NCI-H2081 (cell line): ENCODE results near the gene GET4.
"Not testable (repeated sequence)": the region's sequence is repeated elsewhere in the genome, so short reads cannot be mapped to it uniquely, and the experiment has no call there.

Source experiments
- DNase-seq, 2 experiments: peaks; one replicate each; lab custom pipeline; 2025; lab: John Stamatoyannopoulos, UW

GET4 gene

DNA sequence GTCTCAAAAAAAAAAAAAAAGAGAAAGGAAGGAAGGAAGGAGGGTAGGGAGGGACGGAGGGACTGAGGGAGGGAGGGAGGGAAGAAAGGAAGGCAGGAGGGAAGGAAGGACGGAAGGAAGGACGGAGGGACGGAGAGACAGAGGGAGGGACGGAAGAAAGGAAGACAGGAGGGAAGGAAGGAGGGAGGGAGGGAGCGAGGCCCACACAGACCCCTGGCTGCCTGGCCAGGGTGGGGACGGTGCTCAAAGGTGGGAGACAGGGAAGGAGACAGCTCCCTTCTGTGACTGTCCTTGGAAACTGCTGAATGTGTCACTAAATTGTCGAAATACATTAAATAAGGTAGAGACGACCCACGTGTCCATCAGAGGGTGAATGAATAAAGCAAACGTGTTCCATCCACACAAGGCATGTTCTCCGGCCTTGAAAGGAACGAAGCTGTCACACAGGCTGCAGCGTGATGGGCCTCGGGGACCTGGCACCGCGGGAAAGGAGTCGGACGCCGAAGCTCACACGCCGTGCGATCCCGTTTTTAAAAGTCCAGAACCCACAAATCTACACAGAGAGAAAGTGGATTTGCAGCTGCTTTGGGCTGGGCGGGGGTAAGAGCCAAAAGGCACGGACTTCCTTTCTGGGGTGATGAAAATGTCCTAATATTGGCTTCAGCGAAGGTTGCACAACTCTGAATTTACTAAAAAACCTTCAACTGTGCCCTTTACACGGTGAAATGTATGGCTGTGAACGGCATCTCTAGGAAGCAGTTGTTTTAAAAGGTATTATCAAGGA lies 54.8 kb downstream of the GET4 start:
- no peak for DNase-seq

DNA sequence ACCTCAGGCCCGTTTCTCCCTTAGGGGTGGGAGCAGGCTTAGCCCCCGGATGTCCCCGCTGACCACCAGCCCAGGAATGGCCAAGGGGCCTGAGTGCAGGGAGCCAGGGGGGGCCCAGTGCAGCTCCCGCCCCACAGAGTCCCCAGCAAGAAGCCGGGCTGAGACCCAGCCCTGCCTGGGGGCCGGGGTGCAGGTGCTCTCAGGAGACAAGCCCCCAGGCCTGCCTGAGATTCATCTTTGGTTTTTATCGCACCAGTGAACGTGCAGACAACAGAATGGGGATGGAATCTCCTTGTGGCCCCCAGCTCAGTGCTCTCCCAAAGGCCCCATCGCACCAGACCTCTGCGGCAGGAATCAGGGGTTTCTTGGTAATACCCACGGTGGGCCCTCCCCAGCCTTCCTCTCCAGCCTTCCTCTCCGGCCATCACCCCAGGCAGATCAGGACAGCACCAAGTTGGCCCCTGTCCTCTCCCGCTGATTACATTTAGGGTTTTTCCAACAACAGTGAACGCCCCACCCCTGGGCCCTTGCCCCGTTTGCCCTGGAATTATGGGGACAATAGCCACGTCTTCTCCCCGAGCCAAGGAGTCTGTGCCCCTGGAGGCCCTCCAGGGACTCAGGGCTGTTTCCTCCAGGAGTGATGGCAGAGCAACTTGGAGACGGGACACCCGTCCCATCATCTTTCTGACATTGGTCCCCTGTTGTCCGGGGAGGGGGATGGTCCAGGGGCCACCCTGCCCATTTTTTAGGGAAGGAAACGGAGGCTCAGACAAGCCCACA lies 55.7 kb downstream of the GET4 start:
- DNase-seq: no peak

DNA sequence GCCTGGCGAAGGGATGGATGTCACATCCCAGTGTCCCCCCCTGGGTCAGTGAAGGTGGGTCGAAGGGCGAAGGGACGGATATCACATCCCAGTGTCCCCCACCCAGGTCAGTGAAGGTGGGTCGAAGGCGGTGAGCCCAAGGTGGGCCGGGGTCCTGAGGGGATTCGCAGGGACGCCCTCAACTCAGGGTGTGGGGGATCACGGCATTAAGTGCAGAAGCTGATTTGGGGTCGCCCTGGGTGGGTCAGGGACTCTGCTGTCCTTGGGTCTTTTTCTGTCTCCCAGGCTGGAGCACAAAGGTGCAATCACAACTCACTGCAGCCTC lies 56.3 kb downstream of the GET4 start:
- DNase-seq: no peak

DNA sequence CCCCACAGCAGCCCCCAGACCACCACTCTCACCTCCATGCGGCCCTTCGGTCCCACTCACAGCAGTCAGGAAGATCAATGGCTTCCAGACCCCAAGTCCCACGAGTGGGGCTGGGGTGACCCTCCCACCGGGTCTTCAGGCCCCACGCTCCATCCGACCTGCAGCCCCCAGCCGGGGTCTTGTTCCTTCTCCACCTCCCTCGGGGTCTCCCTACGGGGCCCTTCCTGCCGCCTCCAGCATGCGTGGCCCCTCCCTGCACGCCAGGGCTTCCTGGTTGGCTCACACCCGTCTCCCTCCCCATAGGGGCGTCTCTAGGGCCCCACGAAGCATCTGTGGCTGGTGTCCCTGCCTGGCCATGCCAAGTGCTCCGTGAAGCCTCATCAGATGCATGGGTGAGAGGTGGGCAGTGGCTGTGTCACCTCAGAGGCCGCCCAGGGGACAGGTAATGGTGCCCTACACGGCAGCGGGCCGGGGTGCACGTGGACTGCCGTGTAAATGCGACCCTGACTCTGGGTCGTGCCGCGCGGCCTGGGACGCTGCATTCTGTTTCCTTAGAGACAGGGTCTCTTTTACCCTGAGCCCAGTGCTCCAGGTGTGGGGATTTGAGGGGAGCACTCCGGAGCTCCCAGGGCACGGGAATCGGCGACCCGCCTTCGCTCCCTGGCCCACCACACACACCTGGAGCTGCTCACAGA lies 58.3 kb downstream of the GET4 start:
- no peak for DNase-seq

DNA sequence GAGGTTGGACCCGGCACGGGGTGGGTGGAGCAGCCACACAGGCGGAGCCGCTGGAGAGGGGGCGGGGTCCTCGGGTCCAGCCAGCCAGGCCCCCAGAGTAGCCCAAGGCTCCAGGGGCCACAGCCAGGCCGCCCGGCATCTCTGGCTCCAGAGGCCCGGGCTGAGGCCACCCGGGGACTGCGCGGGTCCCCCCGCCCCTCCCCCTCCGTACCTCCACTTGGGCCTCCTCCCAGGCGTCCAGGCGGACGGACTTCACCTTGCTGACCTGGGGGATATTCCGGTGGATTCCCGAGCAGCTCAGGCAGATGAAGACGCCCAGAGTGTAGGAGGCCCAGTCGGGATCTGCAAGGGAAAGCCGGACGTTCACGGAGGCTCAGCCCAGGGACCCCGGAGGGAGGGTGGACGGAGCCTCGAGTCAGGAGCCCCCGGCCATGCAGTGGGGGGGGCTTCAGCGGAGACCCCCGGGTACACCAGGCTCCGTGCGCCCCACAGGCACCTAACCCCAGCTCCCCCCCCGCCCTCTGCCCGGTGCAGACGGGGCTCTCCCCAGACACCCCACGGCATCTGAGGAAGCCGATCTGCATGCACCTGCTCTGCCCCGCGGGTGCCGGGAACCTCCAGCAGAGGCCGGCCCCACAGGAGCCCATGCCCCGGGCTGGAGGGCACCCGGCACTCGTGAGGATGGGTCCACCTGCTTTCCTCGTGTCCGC lies 59.0 kb downstream of the GET4 start:
- no peak for DNase-seq

DNA sequence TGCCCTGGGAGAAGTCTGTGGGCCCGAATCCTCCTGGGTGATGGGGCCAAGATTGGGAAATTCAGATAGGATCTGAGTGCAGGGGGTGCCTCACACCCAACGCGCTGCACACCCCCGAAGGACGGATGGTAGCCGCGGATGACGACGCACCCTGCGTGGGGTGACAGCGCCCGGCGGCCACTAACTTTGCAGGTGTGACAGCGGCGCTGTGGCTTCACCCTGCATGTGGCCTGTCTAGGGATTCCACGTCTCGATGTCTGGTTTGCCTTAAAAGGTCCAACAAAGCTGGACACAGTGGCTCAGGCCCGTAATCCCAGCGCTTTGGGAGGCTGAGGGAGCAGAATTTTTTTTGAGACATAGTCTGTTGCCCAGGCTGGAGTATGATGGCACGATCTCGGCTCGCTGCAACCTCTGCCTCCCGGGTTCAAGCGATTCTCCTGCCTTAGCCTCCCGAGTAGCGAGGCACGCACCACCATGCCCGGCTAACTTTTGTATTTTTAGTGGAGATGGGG lies 59.6 kb downstream of the GET4 start:
- DNase-seq: no peak

DNA sequence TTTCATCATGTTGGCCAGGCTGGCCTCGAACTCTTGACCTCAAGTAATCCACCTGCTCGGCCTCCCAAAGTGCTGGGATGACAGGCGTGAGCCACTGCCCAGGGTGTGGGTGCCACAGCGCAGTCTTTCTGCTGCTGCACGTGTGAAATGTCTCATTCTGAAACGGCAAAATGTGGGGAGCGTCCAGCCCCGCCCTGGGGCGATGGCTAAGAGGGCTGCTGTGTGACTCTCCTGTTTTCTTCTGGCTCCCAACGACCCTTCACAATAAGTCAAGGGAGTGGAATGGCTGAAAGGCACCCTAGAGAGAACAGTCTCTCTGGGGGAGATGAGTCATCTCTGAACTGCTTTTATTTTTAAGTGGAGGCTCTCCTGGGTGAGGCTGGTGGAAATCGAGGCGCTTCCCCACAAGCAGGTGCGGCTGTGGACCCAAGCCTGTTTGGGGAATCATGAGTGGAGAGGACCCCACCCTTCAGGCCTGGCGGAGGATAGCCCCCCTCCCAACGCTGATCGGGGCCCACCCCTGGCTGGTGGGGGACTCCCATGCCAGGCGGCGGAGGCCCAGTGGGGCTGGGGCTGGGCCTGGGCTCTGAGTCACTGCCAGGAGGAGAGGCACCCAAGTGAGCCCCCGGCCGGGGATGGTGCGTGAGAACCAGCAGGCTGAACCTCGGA lies 60.2 kb downstream of the GET4 start:
- DNase-seq: no peak

DNA sequence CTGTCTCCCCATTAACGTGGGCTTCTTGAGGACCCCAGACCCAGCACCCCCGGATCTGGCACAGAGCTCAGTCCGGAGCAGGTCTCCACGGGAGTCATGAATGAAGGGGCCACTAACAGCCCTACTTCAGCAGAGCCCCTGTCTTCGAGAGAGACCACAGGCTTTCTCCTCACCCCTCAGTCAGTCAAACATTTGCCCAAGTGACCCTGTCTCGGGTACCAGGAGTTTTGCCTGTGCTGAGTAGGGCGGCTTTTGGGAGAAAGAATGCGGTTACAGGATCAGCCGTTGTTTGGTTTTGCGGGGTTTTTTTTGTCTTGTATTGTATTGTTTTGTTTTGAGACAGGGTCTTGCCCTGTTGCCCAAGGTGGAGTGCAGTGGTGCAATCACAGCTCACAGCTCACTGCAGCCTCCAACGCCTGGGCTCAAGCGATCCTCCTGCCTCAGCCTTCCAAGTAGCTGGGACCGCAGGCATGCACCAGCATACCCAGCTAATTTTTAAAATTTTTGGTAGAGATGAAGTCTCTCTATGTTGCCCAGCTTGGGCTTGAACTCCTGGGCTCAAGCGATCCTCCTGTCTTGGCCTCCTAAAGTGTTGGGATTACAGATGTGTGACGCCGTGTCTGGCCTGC lies 61.6 kb downstream of the GET4 start:
- no peak for DNase-seq

DNA sequence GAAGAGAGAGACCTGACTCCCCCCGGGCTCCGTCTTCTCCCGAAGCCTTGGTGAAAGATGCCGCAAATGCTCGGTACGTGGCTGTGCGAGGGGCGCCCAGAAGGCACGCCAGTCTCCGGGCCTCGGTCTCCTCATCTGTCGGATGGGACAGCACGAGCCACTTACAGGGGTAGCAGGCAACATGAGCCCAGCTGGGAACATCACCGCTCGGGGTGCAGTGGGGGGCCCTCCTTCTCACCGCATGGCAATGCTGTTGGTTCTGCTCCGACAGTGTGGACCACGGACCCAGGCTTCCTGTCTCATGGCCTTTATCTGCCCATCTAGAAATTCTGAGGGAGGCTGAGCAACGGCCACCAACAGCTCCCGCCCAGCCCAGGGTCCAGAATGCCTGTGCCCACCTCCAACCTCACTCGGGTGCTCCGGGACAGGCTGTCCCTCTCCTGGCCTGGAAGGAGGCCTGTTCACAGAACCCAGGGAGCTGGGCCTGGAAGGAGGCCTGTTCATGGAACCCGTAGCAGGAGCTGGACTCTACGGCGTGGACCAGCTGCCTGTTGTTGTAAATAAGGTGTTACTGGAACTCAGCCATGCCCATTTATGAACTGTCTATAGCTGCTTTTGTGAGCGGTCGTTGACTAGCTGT lies 62.3 kb downstream of the GET4 start:
- DNase-seq: no peak

DNA sequence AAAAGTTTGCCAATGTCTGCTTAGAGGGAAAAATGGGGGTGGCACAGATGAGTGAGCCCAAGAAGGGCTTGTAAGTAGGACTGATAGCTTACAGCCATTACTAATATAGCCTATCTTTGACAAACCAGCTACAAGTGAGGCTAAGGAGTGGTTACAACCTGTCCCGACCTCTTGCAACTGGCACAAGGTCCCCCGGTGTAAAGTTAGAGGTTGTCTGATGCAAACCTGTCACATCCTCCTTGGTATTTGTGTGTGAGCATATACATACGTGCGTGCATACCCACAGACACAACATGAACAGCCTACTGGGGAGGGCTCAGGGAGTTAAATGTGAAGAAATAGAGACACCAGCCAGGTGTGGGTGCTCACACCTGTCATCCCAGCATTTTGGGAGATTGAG lies 63.5 kb downstream of the GET4 start:
- no peak for DNase-seq

DNA sequence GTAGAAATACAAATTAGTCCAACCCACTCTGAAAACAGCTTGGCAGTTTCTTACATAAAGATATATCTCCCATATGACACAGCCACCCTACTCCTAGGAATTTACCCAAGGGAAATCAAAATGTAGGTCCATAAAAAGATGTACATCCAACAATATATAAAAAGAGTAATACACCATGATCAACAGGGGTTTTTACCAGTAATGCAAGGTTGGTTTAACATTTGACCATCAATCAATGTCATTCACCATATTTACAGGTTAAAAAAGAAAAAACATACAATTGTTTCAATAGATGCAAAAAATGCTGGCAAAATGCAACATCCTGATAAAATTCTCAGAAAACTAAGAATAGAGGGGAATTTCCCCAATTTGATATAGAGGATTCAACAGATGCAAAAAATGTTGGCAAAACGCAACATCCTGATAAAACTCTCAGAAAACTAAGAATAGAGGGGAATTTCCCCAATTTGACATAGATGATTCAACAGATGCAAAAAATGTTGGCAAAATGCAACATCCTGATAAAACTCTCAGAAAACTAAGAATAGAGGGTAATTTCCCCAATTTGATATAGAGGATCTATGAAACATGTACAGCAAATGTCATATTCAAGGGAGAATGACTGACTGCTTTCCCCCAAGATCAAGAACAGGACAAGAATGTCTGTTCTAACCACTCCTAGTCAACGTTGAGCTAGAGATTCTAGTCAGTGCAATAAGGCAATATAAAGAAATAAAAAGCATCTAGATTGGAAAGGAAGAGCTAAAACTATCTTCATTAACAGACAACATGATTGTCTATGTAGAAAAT lies 64.5 kb downstream of the GET4 start:
- no peak for DNase-seq

DNA sequence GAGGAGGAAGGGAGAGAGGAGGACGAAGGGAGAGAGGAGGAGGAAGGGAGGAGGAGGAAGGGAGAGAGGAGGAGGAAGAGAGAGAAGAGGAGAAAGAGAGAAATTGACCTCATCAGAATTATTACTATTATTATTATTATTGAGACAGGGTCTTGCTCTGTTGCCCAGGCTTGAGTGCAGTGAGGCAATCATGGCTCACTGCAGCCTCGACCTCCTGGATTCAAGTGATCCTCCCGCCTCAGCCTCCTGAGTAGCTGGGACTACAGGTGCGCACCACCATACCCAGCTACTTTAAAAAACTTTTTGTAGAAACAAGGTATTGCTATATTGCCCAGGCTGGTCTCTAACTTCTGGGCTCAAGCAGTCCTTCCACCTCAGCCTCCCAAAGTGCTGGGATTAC lies 67.4 kb downstream of the GET4 start:
- not testable (repeated sequence) for DNase-seq

DNA sequence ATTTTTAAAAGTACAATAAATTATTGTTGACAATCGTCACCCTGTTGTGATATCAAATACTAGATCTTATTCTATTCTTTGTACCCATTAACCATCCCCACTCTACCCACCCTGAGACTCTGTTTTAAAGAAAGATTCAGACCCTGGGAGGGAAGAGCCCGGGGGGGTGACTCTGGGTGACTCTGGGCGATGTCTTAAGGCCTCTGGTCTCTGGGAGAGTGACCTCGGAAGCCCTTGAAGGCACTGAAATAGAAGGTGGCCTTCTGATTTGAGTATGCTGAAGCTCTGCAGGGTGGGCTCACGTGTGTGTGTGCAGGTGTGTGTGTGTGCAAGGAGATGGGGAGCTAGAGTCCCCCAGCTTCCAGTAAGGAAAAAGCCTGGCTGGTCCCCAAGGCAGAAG lies 68.4 kb downstream of the GET4 start:
- no peak for DNase-seq

DNA sequence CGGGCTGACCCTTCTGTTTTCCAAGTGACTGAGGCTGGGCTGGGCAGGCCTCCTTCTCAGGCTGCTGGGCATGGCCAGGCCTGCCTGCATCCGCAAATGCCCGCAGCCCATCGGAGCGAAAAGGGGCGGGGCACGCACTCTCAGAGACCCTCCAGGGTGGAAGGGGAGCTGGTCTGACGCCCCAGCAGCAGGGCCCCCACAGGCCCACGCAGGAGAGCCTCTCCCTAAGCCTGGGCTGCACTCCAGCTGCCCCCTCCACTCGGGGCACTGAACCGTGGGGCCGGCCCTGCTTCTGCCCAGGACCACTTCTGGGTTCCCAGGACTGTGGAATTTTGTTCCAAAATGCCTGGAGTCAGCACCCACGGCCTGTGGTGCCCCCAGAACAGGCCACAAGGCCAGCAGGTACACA lies 68.8 kb downstream of the GET4 start:
- DNase-seq: no peak

DNA sequence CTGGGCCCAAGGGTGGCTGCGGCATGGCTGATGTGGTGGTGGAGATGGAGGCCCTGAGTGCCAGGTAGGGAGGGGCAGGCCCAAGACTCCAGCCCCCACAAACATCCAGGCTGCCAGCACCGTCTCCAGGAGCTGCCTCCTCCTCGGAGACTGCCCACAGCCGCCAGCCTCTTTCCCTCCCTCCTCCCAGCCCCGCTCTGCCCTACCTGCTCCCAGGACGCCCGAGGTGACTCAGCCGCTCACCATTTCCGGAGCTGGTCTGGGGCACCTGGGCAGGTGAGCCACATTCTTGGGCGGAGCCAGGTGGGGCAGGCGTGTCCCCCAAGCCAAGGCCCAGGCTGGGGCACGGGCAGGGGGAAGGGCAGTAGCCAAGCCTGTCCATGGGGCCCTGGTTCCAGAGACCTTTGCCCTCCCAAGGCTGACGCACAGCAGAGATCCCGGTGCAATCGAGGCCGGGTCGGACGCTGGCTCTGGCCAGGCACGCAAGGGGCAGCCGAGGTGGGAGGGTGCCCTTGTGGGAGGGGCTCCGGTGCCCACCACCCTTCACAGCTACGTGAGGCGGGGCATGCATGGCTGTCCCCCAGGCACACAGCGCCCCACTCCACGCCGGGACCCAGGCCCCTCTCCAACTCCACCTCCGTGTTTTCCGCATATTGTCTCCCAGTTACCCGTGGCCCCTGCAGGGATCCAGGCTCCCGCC lies 69.4 kb downstream of the GET4 start:
- no peak for DNase-seq
